Measurements from ENCODE around the gene PRR11.

- TF ChIP-seq CTCF (IDR thresholded peaks at IDR 0.05; ENCODE audit: poor library complexity) (no peak), EZH2 (IDR thresholded peaks at IDR 0.05; ENCODE audit: borderline replicate concordance) (no peak)
These were observed 25.7 kb upstream of the PRR11 start for GRCh38 chr17:59129814-59130213.
